Ishikawa (cell line): ENCODE results near the gene GGT7.

Source experiments
- CEBPB ChIP-seq: IDR thresholded peaks from 2 replicates; pipeline ENCODE4 v1.6.1; 2012
- CREB1 ChIP-seq: IDR thresholded peaks from 2 replicates; pipeline ENCODE4 v1.6.1; 2012; ENCODE audit warnings: low read depth
- EGR1 ChIP-seq: IDR thresholded peaks from 2 replicates; pipeline ENCODE4 v1.6.1; 2012
- EP300 ChIP-seq: IDR thresholded peaks from 2 replicates; pipeline ENCODE4 v1.6.1; 2012; ENCODE audit warnings: borderline replicate concordance
- FOXM1 ChIP-seq: IDR thresholded peaks from 2 replicates; pipeline ENCODE4 v1.6.1; 2012; ENCODE audit warnings: low read depth, borderline replicate concordance
- NFIC ChIP-seq: IDR thresholded peaks from 2 replicates; pipeline ENCODE4 v1.6.1; 2012
- RAD21 ChIP-seq: IDR thresholded peaks from 2 replicates; pipeline ENCODE4 v1.6.1; 2012; ENCODE audit warnings: low read depth
- TAF1 ChIP-seq: IDR thresholded peaks from 2 replicates; pipeline ENCODE4 v1.6.1; 2012; ENCODE audit warnings: low read depth, mild to moderate bottlenecking
- TCF12 ChIP-seq: IDR thresholded peaks from 2 replicates; pipeline ENCODE4 v1.6.1; 2012; ENCODE audit warnings: low read depth
- TEAD4 ChIP-seq: IDR thresholded peaks from 2 replicates; pipeline ENCODE4 v1.6.1; 2012
- YY1 ChIP-seq: IDR thresholded peaks from 2 replicates; pipeline ENCODE4 v1.6.1; 2012; ENCODE audit warnings: low read depth
- ZBTB7A ChIP-seq: IDR thresholded peaks from 2 replicates; pipeline ENCODE4 v1.6.1; 2012; ENCODE audit warnings: low read depth
- TF ChIP-seq, protein P1 (sequence below): IDR thresholded peaks from 2 replicates; pipeline ENCODE4 v1.6.1; 2012
- TF ChIP-seq, protein P2 (sequence below): IDR thresholded peaks from 2 replicates; pipeline ENCODE4 v1.6.1; 2012
- TF ChIP-seq, protein P3 (sequence below): IDR thresholded peaks from 2 replicates; pipeline ENCODE4 v1.6.1; 2012; ENCODE audit warnings: low read depth, mild to moderate bottlenecking

Gene GGT7

DNA sequence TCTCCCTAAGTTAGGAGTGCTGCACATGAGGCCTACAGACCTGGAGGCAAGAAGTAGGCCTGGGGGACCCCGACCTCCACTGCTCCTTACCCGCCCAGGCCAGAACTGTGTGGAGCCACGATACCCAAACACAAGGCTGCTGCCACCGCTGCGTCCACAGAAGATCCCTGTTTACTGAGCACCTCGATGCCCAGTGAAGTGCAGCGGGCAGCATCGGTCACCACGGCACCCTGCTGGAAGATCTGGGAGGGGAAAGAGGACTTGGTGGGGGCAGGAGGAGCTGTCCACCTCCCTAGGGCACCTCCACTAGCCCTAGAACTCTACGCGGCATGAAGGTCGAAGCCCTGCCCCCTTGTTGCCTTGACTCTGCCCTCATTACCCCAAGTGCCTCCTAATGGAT lies 9.9 kb downstream of the GGT7 start:
- TF ChIP-seq NFIC (no peak), EGR1 (no peak), EP300 (no peak), TCF12 (no peak), YY1 (no peak), TAF1 (no peak), CREB1 (no peak), RAD21 (no peak)
- TF ChIP-seq, protein P1, sequence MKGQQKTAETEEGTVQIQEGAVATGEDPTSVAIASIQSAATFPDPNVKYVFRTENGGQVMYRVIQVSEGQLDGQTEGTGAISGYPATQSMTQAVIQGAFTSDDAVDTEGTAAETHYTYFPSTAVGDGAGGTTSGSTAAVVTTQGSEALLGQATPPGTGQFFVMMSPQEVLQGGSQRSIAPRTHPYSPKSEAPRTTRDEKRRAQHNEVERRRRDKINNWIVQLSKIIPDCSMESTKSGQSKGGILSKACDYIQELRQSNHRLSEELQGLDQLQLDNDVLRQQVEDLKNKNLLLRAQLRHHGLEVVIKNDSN = no peak
- TF ChIP-seq, protein P2, sequence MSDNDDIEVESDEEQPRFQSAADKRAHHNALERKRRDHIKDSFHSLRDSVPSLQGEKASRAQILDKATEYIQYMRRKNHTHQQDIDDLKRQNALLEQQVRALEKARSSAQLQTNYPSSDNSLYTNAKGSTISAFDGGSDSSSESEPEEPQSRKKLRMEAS = no peak

DNA sequence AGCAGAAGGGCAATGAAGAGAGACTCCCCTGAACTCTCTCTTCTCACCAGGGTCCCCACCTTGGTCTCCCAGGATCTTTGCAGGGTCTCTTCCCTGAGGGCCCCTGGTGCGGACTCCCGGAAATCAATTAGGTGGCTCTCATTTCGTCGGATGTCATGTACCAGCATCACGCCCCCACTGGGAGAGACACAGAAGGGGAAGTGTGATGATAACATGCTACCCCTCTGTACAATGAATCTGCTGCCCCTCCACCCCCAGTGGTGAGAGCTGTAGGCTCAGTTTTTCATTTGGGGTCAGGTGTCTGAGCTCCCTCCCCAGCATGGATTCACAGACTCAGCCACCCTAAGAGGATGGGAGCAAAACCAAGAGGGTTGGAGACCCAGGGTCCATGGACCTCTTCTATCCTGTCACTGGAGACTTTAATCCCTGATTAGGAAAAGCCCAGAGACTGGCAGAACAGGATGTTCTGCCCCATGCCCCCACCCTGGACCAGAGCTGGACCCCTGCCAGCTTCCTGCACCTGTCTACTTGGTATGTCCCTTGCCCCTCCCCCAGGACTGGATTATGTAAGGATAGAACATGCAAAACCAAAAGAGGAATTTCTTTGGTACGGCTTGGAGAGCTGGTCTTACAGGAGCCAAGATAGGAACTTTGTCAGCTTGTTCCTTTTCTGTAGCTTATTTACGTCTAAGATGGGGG lies 11.1 kb downstream of the GGT7 start:
- TF ChIP-seq TCF12 = no peak
- no peak for TF ChIP-seq ZBTB7A
- no peak for TF ChIP-seq EGR1
- TF ChIP-seq, protein P3, sequence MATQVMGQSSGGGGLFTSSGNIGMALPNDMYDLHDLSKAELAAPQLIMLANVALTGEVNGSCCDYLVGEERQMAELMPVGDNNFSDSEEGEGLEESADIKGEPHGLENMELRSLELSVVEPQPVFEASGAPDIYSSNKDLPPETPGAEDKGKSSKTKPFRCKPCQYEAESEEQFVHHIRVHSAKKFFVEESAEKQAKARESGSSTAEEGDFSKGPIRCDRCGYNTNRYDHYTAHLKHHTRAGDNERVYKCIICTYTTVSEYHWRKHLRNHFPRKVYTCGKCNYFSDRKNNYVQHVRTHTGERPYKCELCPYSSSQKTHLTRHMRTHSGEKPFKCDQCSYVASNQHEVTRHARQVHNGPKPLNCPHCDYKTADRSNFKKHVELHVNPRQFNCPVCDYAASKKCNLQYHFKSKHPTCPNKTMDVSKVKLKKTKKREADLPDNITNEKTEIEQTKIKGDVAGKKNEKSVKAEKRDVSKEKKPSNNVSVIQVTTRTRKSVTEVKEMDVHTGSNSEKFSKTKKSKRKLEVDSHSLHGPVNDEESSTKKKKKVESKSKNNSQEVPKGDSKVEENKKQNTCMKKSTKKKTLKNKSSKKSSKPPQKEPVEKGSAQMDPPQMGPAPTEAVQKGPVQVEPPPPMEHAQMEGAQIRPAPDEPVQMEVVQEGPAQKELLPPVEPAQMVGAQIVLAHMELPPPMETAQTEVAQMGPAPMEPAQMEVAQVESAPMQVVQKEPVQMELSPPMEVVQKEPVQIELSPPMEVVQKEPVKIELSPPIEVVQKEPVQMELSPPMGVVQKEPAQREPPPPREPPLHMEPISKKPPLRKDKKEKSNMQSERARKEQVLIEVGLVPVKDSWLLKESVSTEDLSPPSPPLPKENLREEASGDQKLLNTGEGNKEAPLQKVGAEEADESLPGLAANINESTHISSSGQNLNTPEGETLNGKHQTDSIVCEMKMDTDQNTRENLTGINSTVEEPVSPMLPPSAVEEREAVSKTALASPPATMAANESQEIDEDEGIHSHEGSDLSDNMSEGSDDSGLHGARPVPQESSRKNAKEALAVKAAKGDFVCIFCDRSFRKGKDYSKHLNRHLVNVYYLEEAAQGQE = no peak
- no peak for TF ChIP-seq CEBPB
- TF ChIP-seq CREB1 = no peak
- no peak for TF ChIP-seq FOXM1
- no peak for TF ChIP-seq EP300
- TF ChIP-seq, protein P2 = no peak

DNA sequence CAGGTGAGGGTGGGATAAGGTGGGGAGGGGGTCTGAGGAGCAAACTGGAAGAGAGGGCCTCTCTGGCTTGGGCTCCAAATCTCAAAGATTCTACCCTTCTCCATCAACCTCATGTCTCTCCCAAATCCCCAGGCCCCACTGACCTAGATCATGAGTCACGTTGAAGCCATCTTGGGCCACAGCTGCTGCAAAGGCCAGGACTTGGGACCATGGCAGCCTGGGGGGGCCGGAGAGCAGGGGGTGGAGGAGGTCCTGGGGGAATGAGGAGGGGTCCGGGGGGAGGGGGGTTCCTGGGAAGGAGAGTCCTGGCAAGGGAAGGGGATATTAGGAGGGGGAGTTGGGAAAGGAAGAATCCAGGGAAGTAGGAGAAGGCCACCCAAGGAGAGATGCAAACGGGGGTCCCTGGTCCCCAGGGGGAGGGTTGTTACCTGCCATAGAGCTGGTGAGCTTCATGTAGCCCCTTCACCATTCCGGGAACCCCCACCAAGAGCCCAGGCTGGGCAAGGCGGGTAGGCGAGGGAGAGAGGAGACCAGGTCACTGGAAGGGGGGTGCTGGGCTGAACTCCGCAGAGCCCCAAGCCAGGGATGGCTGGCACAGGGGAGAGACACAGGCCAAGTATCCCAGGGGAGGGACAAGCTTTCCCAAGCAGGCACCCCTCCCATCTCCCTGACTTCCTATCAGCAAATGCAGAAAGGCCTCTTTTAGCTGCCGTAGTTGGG lies 12.7 kb downstream of the GGT7 start:
- TF ChIP-seq, protein P1 = no peak
- TF ChIP-seq EGR1 (no peak), EP300 (no peak), TAF1 (no peak), ZBTB7A (no peak), YY1 (no peak), TEAD4 (no peak), FOXM1 (no peak), TCF12 (no peak), CREB1 (no peak), CEBPB (no peak), RAD21 (no peak), NFIC (no peak)
- TF ChIP-seq, protein P3 = no peak
- TF ChIP-seq, protein P2 = no peak

DNA sequence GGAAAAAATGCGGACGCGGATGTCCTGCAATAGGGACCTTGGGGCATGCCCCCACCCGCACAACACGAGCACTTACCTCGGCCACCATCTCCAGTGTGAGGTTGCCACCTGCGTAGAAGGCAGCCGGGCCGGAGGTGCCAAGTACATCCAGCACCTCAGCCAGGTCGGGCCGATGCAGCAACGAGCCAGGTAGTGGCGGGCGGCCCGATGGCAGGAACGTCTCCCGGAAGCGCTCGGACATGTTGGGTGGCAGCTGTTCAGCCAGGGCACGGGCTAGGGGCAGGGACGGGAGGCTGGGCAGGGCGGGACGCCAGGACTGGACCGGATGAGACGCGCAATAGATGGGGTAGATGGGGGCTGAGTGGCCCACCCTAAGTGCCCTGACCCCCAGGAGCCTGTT lies 13.3 kb downstream of the GGT7 start:
- TF ChIP-seq, protein P1 = no peak
- no peak for TF ChIP-seq EGR1
- no peak for TF ChIP-seq YY1
- no peak for TF ChIP-seq CREB1
- no peak for TF ChIP-seq ZBTB7A
- TF ChIP-seq RAD21 = no peak
- no peak for TF ChIP-seq TCF12
- no peak for TF ChIP-seq CEBPB

DNA sequence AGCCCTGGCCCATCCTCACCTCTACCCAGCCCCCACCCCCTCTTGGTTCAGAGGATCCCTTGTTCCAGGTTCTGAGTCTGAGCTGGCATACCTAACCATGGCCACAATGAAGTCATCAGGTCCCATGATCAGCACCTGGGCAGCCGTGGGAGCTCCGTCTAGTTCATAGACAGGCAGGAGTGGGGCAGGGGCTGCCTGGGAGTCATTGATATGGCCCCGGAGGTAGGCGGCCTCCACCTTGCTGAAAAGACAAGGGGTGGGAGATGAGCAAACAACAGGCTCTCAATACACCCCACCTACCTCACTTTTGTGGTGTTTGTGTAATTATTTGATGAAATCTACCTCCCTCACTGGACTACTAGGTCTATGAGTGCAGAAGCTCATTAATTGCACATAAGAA lies 20.4 kb downstream of the GGT7 start:
- no peak for TF ChIP-seq FOXM1
- TF ChIP-seq, protein P3 = no peak
- TF ChIP-seq TEAD4 = no peak
- no peak for TF ChIP-seq EGR1
- no peak for TF ChIP-seq CEBPB
- no peak for TF ChIP-seq CREB1
- no peak for TF ChIP-seq TCF12
